Eye (tissue), 1 donor: ENCODE results near the gene WHRN.

Experiments
- DNase-seq: peaks from one replicate; pipeline ENCODE4 v3.0.0-alpha.2; 2015

Gene WHRN

GRCh38 chr9:114505187-114506081 is at the start of gene WHRN:
Gene WHRN (minus strand): TSS chr9:114505473. CDS start chr9:114504801, 672 bp downstream.
- DNase-seq: peak; percentile 97

- DNase-seq: no peak
Measured at GRCh38 chr9:114553202-114553601, 47.9 kb upstream of the WHRN start.

GRCh38 chr9:114552706-114553105 is 47.4 kb upstream of the WHRN start:
- no peak for DNase-seq

GRCh38 chr9:114551750-114552685 is 46.7 kb upstream of the WHRN start:
- DNase-seq: peak; percentile 60

- no peak for DNase-seq
Measured at GRCh38 chr9:114549697-114550330, 44.5 kb upstream of the WHRN start.

- DNase-seq: no peak
Measured at GRCh38 chr9:114546851-114547250, 41.6 kb upstream of the WHRN start.

- no peak for DNase-seq
Measured at GRCh38 chr9:114545055-114545454, 39.8 kb upstream of the WHRN start.

GRCh38 chr9:114539701-114540380 is 34.6 kb upstream of the WHRN start:
- DNase-seq: no peak

GRCh38 chr9:114538241-114538640 is 33.0 kb upstream of the WHRN start:
- DNase-seq: no peak

GRCh38 chr9:114532561-114533237 is 27.4 kb upstream of the WHRN start:
- no peak for DNase-seq

GRCh38 chr9:114529285-114529684 is 24.0 kb upstream of the WHRN start:
- no peak for DNase-seq

- DNase-seq: no peak
Measured at GRCh38 chr9:114526807-114527206, 21.5 kb upstream of the WHRN start.

- no peak for DNase-seq
Measured at GRCh38 chr9:114525513-114525912, 20.2 kb upstream of the WHRN start.

- peak; percentile 37 for DNase-seq
Measured at GRCh38 chr9:114524247-114524681, 19.0 kb upstream of the WHRN start.

- DNase-seq: no peak
Measured at GRCh38 chr9:114522847-114523246, 17.6 kb upstream of the WHRN start.

GRCh38 chr9:114522286-114522685 is 17.0 kb upstream of the WHRN start:
- DNase-seq: peak; percentile 18

- no peak for DNase-seq
Measured at GRCh38 chr9:114521846-114522245, 16.6 kb upstream of the WHRN start.

GRCh38 chr9:114518599-114519022 is 13.3 kb upstream of the WHRN start:
- DNase-seq: no peak

GRCh38 chr9:114518120-114518519 is 12.8 kb upstream of the WHRN start:
- no peak for DNase-seq

GRCh38 chr9:114516913-114517312 is 11.6 kb upstream of the WHRN start:
- DNase-seq: no peak

- DNase-seq: peak; percentile 3
Measured at GRCh38 chr9:114515528-114515927, 10.3 kb upstream of the WHRN start.

GRCh38 chr9:114513959-114514267 is 8.6 kb upstream of the WHRN start:
- DNase-seq: peak; percentile 0
